SU-DHL-6 (cell line): ENCODE results near the gene MTIF2.
A peak's percentile ranks its signal among the peaks of the same experiment; 100 is the strongest.

Experiments used
- H2AFZ ChIP-seq: fragments of 200-600 bp; sonication (generic); 2 replicates; pipeline ENCODE4 v1.6.1; 2014; ENCODE audit warnings: low read depth, mild to moderate bottlenecking, moderate library complexity, mixed read lengths, antibody characterized with exemption, low read length; ENCODE audit not compliant: severe bottlenecking
- H3F3A ChIP-seq: fragments of 200-600 bp; shearing (Covaris generic); 2 replicates; pipeline ENCODE4 v1.6.0; 2016; ENCODE audit warnings: antibody characterized with exemption, mild to moderate bottlenecking; ENCODE audit not compliant: insufficient read depth
- H3K27ac ChIP-seq: fragments of 200-600 bp; sonication (generic); 2 replicates; pipeline ENCODE4 v1.5.1; 2016; ENCODE audit warnings: low read depth, mild to moderate bottlenecking, low read length, moderate library complexity, mixed read lengths
- H3K27me3 ChIP-seq: fragments of 200-600 bp; sonication (generic), shearing (Covaris generic); 2 replicates; pipeline ENCODE4 v1.6.0; 2014; ENCODE audit warnings: mild to moderate bottlenecking, low read length
- H3K36me3 ChIP-seq: fragments of 200-600 bp; sonication (generic); 2 replicates; pipeline ENCODE4 v1.6.1; 2014; ENCODE audit warnings: mild to moderate bottlenecking, low read length, mixed read lengths
- H3K4me2 ChIP-seq: fragments of 300-600, 200-600 bp; shearing (Covaris generic), sonication (generic); 2 replicates; pipeline ENCODE4 v1.6.0; 2014; ENCODE audit warnings: low read length, low read depth, mild to moderate bottlenecking; ENCODE audit not compliant: poor library complexity, severe bottlenecking
- H3K4me3 ChIP-seq: fragments of 200-600 bp; sonication (generic); 2 replicates; pipeline ENCODE4 v1.5.1; 2014; ENCODE audit warnings: antibody characterized with exemption, low read length, mild to moderate bottlenecking, mixed read lengths; ENCODE audit not compliant: insufficient read depth, poor library complexity, severe bottlenecking
- H3K79me2 ChIP-seq: fragments of 200-600 bp; sonication (generic); 2 replicates; pipeline ENCODE4 v1.6.1; 2014; ENCODE audit warnings: mild to moderate bottlenecking, low read length, moderate library complexity; ENCODE audit not compliant: insufficient read depth
- H3K9ac ChIP-seq: fragments of 200-600 bp; sonication (generic); 2 replicates; pipeline ENCODE4 v1.7.0; 2014; ENCODE audit warnings: mild to moderate bottlenecking, low read length
- H3K9me2 ChIP-seq: fragments of 200-600 bp; sonication (generic); replicated peaks from 2 replicates; pipeline ENCODE4 v1.6.1; 2014; ENCODE audit warnings: low read length; ENCODE audit not compliant: insufficient read depth
- H3K9me3 ChIP-seq: fragments of 200-600 bp; sonication (generic); 2 replicates; pipeline ENCODE4 v1.6.1; 2014; ENCODE audit warnings: low read length, mixed read lengths; ENCODE audit not compliant: insufficient read depth
- H4K20me1 ChIP-seq: fragments of 200-600 bp; sonication (generic); 2 replicates; pipeline ENCODE4 v1.6.1; 2014; ENCODE audit warnings: low read depth, mild to moderate bottlenecking, antibody characterized with exemption, low read length, moderate library complexity, mixed read lengths
- CTCF ChIP-seq: fragments of 200-600 bp; sonication (generic); IDR thresholded peaks from one replicate; pipeline ENCODE4 v1.5.1; 2017; ENCODE audit warnings: antibody characterized with exemption, mild to moderate bottlenecking, low read length, moderate library complexity; ENCODE audit not compliant: insufficient read depth, poor library complexity, severe bottlenecking
- EZH2phosphoT487 ChIP-seq: fragments of 200-600 bp; sonication (generic), shearing (Covaris generic); conservative IDR thresholded peaks from 2 replicates; pipeline ENCODE4 v1.6.1; 2018; ENCODE audit warnings: mild to moderate bottlenecking, antibody characterized with exemption, low read length, moderate library complexity, mixed read lengths

The MTIF2 gene

GRCh38 chr2:55236992-55237543, 32.0 kb downstream of the MTIF2 start:
- peaks cover 78% of the 10 kb centered on the region for H3F3A ChIP-seq
- H3K27me3 ChIP-seq: no peaks in the 10 kb centered on the region
- TF ChIP-seq CTCF (no peak), EZH2phosphoT487 (no peak)
- peaks cover 48% of the 10 kb centered on the region for H3K36me3 ChIP-seq
- no peak overlapping the region for H2AFZ ChIP-seq
- H4K20me1 ChIP-seq: peaks cover 8% of the 10 kb centered on the region; the same call in 1 of the 2 replicates
- no peaks in the 10 kb centered on the region for H3K9me3 ChIP-seq
- H3K9me2 ChIP-seq: no peaks in the 10 kb centered on the region
- no peak overlapping the region for H3K4me3 ChIP-seq
- H3K4me2 ChIP-seq: no peak overlapping the region
- H3K9ac ChIP-seq: no peak overlapping the region
- peak overlapping the region; percentile 9; the same call in 1 of the 2 replicates for H3K27ac ChIP-seq
- H3K79me2 ChIP-seq: peaks cover 24% of the 10 kb centered on the region

GRCh38 chr2:55235724-55236538, 33.1 kb downstream of the MTIF2 start:
- Histone ChIP-seq H3F3A (peaks cover 78% of the 10 kb centered on the region), H4K20me1 (peaks cover 8% of the 10 kb centered on the region; the same call in 1 of the 2 replicates), H3K9me2 (no peaks in the 10 kb centered on the region), H2AFZ (no peak overlapping the region), H3K36me3 (peaks cover 48% of the 10 kb centered on the region), H3K9me3 (no peaks in the 10 kb centered on the region), H3K27ac (no peak overlapping the region), H3K9ac (no peak overlapping the region), H3K4me2 (no peak overlapping the region), H3K27me3 (no peaks in the 10 kb centered on the region), H3K4me3 (no peak overlapping the region), H3K79me2 (peaks cover 36% of the 10 kb centered on the region)
- no peak for TF ChIP-seq CTCF
- TF ChIP-seq EZH2phosphoT487: no peak

GRCh38 chr2:55233658-55233940, 35.4 kb downstream of the MTIF2 start:
- Histone ChIP-seq H3K36me3 (peaks cover 37% of the 10 kb centered on the region), H3K79me2 (peaks cover 36% of the 10 kb centered on the region), H3K27ac (peak overlapping the region; percentile 90)

More at GRCh38 chr2:55233658-55233940, 35.4 kb downstream of the MTIF2 start:
- peak overlapping the region; percentile 94 for H3K9ac ChIP-seq
- peak overlapping the region; percentile 91 for H3K4me3 ChIP-seq
- no peaks in the 10 kb centered on the region for H3K9me3 ChIP-seq
- H4K20me1 ChIP-seq: peaks cover 4% of the 10 kb centered on the region; the same call in 1 of the 2 replicates
- no peak for TF ChIP-seq CTCF
- TF ChIP-seq EZH2phosphoT487: no peak
- peaks cover 58% of the 10 kb centered on the region for H3F3A ChIP-seq
- peak overlapping the region; percentile 96 for H3K4me2 ChIP-seq
- H3K9me2 ChIP-seq: no peaks in the 10 kb centered on the region
- H2AFZ ChIP-seq: no peak overlapping the region
- no peaks in the 10 kb centered on the region for H3K27me3 ChIP-seq
